Measurements from ENCODE around the gene ZNF79. TPM values are rescaled to one million over a fixed set of nuclear protein-coding genes. Genes with fewer than 3 reads are reported as not detected.
A peak's percentile ranks its signal among the peaks of the same experiment; 100 is the strongest.

ZNF79 gene
- total and polyA plus RNA-seq, 12 donors, result 5.5 to 16.5 (median 10.6) TPM

GRCh38 chr9:127397646-127398274 lies 26.4 kb upstream of the ZNF79 start:
- intact Hi-C loops (cut with DNase I), result no loop called here
- no peaks in the 10 kb centered on the region for H3K9me3 ChIP-seq (replicated peaks in 1 of 3)
- DNase-seq, result peak; percentile 59 to 80 (median 70)
- no peaks in the 10 kb centered on the region for H3K27me3 ChIP-seq
- TF ChIP-seq POLR2A (IDR thresholded peaks at IDR 0.05) (peak; percentile 22 to 37), CTCF (IDR thresholded peaks at IDR 0.05) (peak in 5 of 6 experiments; percentile 38 to 53 (median 46))
- peaks cover 0 to 27% of the 10 kb centered on the region in 2 donors for H3K36me3 ChIP-seq (replicated peaks in 1 of 2)
- peak overlapping the region; percentile 86 to 96 (median 91) for H3K27ac ChIP-seq
- H3K4me3 ChIP-seq, result peak overlapping the region; percentile 7 to 72 (median 72)
- 0 to 6% (median 1%) methylated on average over 2 to 55 of the region's 55 CpGs for WGBS, 4 donors
- H3K4me1 ChIP-seq (replicated peaks in 1 of 2), result peaks cover 13 to 17% of the 10 kb centered on the region in 2 donors

DNA sequence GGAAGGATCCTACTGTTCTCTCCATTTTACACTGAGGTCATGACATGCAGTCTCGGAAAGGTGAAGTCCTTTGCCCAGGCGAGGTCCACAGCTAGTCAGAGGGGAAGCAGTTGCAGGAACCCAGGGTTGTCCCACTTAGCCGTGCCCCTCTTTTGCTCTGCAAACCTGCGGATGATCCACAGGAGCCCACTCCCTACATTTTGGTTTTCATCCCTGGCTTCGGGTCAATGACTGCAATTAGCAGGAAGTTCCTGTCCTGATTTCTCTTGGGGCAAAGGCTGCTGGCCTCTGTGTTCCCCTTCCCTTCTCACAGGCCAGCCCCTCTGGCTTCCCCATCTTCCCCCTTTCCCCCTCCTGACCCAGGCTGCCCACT lies 25.9 kb upstream of the ZNF79 start:
- Histone ChIP-seq H3K27me3 (no peaks in the 10 kb centered on the region), H3K9me3 (replicated peaks in 1 of 3) (no peaks in the 10 kb centered on the region), H3K27ac (peak overlapping the region in 4 of 5 donors; percentile 86 to 96 (median 93)), H3K4me1 (replicated peaks in 1 of 2) (peaks cover 13 to 17% of the 10 kb centered on the region in 2 donors), H3K36me3 (replicated peaks in 1 of 2) (peaks cover 0 to 28% of the 10 kb centered on the region in 2 donors), H3K4me3 (peak overlapping the region in 2 of 4 donors; percentile 72)
- 33 to 48% (median 36%) methylated on average over 4 to 5 of the region's 5 CpGs for WGBS, 4 donors
- DNase-seq, result peak in 1 of 7 donors; percentile 21
- intact Hi-C loops (cut with DNase I), result no loop called here
- no peak for TF ChIP-seq CTCF (IDR thresholded peaks at IDR 0.05)
- no peak for TF ChIP-seq POLR2A (IDR thresholded peaks at IDR 0.05)

DNA sequence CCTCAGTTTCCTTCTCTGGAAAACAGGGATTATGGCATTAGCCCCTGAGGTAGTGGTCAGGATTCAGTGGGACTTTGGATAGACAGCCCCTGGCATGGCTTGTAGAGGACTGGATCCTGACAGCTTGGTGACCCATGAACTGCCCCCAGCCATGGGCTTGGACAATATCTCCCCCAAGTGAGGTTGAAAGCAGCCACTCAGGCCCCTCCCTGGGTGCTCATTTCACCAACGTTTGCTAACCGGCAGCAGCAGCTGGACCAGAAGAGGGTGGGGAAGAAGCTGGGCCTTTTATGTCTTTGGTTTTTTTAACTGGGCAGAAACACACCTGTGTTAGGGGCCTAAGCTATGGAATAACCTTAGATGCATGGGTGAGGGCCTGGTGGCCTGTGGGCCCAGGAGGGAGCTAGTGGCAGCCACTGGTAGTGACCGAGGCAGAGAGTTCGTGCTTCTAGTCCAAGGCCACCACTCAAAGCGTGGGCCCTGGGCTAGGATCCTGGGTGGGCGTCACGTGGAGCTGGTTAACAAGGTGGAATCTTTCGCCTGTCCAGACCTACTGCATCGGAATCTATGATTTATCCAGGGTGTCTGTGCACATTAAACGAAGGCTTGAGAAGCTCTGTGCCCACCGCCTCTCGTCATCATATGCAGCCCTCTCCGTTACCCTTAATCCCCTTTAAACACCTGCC lies 25.3 kb upstream of the ZNF79 start:
- no peaks in the 10 kb centered on the region for H3K27me3 ChIP-seq
- intact Hi-C loops (cut with DNase I), result no loop called here
- no peaks in the 10 kb centered on the region for H3K9me3 ChIP-seq (replicated peaks in 1 of 3)
- peaks cover 0 to 32% of the 10 kb centered on the region in 2 donors for H3K36me3 ChIP-seq (replicated peaks in 1 of 2)
- TF ChIP-seq POLR2A (IDR thresholded peaks at IDR 0.05) (no peak), CTCF (IDR thresholded peaks at IDR 0.05) (no peak)
- H3K4me3 ChIP-seq, result no peak overlapping the region
- 74 to 80% (median 75%) methylated on average over 8 to 13 of the region's 13 CpGs for WGBS, 4 donors
- H3K27ac ChIP-seq, result peak overlapping the region in 4 of 5 donors; percentile 86 to 96 (median 93)
- DNase-seq, result peak in 1 of 7 donors; percentile 25
- peaks cover 13 to 17% of the 10 kb centered on the region in 2 donors for H3K4me1 ChIP-seq (replicated peaks in 1 of 2)

GRCh38 chr9:127399736-127400269 lies 24.4 kb upstream of the ZNF79 start:
- peaks cover 13 to 17% of the 10 kb centered on the region in 2 donors for H3K4me1 ChIP-seq (replicated peaks in 1 of 2)

More at GRCh38 chr9:127399736-127400269, 24.4 kb upstream of the ZNF79 start:
- DNase-seq, result peak in 1 of 7 donors; percentile 20
- Histone ChIP-seq H3K9me3 (replicated peaks in 1 of 3) (no peaks in the 10 kb centered on the region), H3K4me3 (no peak overlapping the region), H3K36me3 (replicated peaks in 1 of 2) (peaks cover 0 to 42% of the 10 kb centered on the region in 2 donors), H3K27me3 (no peaks in the 10 kb centered on the region), H3K27ac (no peak overlapping the region)
- intact Hi-C loops (cut with DNase I), result no loop called here
- 89 to 96% (median 91%) methylated on average over 5 to 14 of the region's 14 CpGs for WGBS, 4 donors
- no peak for TF ChIP-seq CTCF (IDR thresholded peaks at IDR 0.05)
- TF ChIP-seq POLR2A (IDR thresholded peaks at IDR 0.05), result no peak
